Liver (tissue), 9 donors: Measurements from ENCODE around the gene SLC5A5. TPM values are rescaled to one million over a fixed set of nuclear protein-coding genes. Genes with fewer than 3 reads are reported as not detected.

Source experiments
- DNase-seq: peaks from one replicate; pipeline ENCODE4 v3.0.0-alpha.2; 2017; ENCODE audit warnings: low spot score
- H3K27ac ChIP-seq, 2 donors: one replicate each; pipeline ENCODE4 v1.7.0; 2013; ENCODE audit warnings: inconsistent platforms in 2 of 2, low read length in 2 of 2, control low read depth in 1 of 2, low read depth in 1 of 2, mild to moderate bottlenecking in 1 of 2
- H3K27me3 ChIP-seq, 4 donors: one replicate each; pipeline versions ENCODE4 v1.6.1 to v1.7.0; 2013; ENCODE audit warnings: low read length in 3 of 4, inconsistent platforms in 1 of 4, mild to moderate bottlenecking in 1 of 4, moderate library complexity in 1 of 4; ENCODE audit not compliant: control insufficient read depth in 4 of 4, insufficient read depth in 4 of 4
- H3K36me3 ChIP-seq, 4 donors: one replicate each; pipeline versions ENCODE4 v1.6.1 to v1.7.0; 2013; ENCODE audit warnings: low read length in 3 of 4, mild to moderate bottlenecking in 3 of 4, low read depth in 1 of 4, moderate library complexity in 1 of 4; ENCODE audit not compliant: control insufficient read depth in 4 of 4, insufficient read depth in 3 of 4
- H3K4me1 ChIP-seq, 4 donors: one replicate each; pipeline versions ENCODE4 v1.6.1 to v1.7.0; 2013; ENCODE audit warnings: low read length in 3 of 4, mild to moderate bottlenecking in 3 of 4, moderate library complexity in 1 of 4; ENCODE audit not compliant: control insufficient read depth in 4 of 4, insufficient read depth in 4 of 4
- H3K4me3 ChIP-seq, 3 donors: one replicate each; pipeline versions ENCODE4 v1.6.1 to v1.7.0; 2013; ENCODE audit warnings: low read length in 3 of 3, control low read depth in 1 of 3, low read depth in 1 of 3, mild to moderate bottlenecking in 1 of 3
- H3K9ac ChIP-seq, 2 donors: one replicate each; pipeline ENCODE4 v1.7.0; 2013; ENCODE audit warnings: low read length in 2 of 2, mild to moderate bottlenecking in 2 of 2, moderate library complexity in 2 of 2, control low read depth in 1 of 2, low read depth in 1 of 2
- H3K9me3 ChIP-seq, 4 donors: one replicate each; pipeline versions ENCODE4 v1.6.1 to v1.7.0; 2013; ENCODE audit warnings: low read length in 3 of 4; ENCODE audit not compliant: control insufficient read depth in 4 of 4
- EGR1 ChIP-seq, 2 donors: IDR thresholded peaks; 2 replicates each; pipeline ENCODE4 v1.6.1; 2016 to 2018; ENCODE audit warnings: antibody characterized with exemption in 2 of 2, low read depth in 2 of 2
- FOXA1 ChIP-seq: IDR thresholded peaks from 2 replicates; pipeline ENCODE4 v1.6.1; 2016; ENCODE audit warnings: antibody characterized with exemption
- FOXA2 ChIP-seq: IDR thresholded peaks from 2 replicates; pipeline ENCODE4 v1.6.1; 2016; ENCODE audit warnings: antibody characterized with exemption
- GABPA ChIP-seq, 2 donors: IDR thresholded peaks in 1 of 2; conservative IDR thresholded peaks in 1 of 2; 2 replicates each; pipeline ENCODE4 v1.6.1; 2016; ENCODE audit warnings: antibody characterized with exemption in 2 of 2, mild to moderate bottlenecking in 1 of 2, moderate library complexity in 1 of 2
- HNF4A ChIP-seq, 2 donors: conservative IDR thresholded peaks; 2 replicates each; pipeline ENCODE4 v1.6.1; 2016; ENCODE audit warnings: antibody characterized with exemption in 2 of 2, mild to moderate bottlenecking in 2 of 2
- HNF4G ChIP-seq: IDR thresholded peaks from 2 replicates; pipeline ENCODE4 v1.6.1; 2016; ENCODE audit warnings: antibody characterized with exemption
- JUND ChIP-seq, 2 donors: IDR thresholded peaks; 2 replicates each; pipeline ENCODE4 v1.6.1; 2016; ENCODE audit warnings: antibody characterized with exemption in 2 of 2
- NR2F2 ChIP-seq: IDR thresholded peaks from 2 replicates; pipeline ENCODE4 v1.6.1; 2016; ENCODE audit warnings: antibody characterized with exemption
- RAD21 ChIP-seq, 2 donors: IDR thresholded peaks; 2 replicates each; pipeline ENCODE4 v1.6.1; 2016; ENCODE audit warnings: antibody characterized with exemption in 2 of 2, mild to moderate bottlenecking in 2 of 2
- RXRA ChIP-seq, 2 donors: IDR thresholded peaks; 2 replicates each; pipeline ENCODE4 v1.6.1; 2017 to 2018; ENCODE audit warnings: antibody characterized with exemption in 2 of 2, mild to moderate bottlenecking in 1 of 2
- SP1 ChIP-seq: IDR thresholded peaks from 2 replicates; pipeline ENCODE4 v1.6.1; 2018; ENCODE audit warnings: antibody characterized with exemption, mild to moderate bottlenecking
- TAF1 ChIP-seq: conservative IDR thresholded peaks from 2 replicates; pipeline ENCODE4 v1.6.1; 2016; ENCODE audit warnings: antibody characterized with exemption, mild to moderate bottlenecking
- YY1 ChIP-seq: IDR thresholded peaks from 2 replicates; pipeline ENCODE4 v1.6.1; 2016; ENCODE audit warnings: antibody characterized with exemption, mild to moderate bottlenecking
- WGBS: extraction: QIAGEN DNeasy Blood & Tissue Kit; methylation state at CpG from one replicate; pipeline ENCODE4 v1.1.7; 2013; 5-methylcytosine and 5-hydroxymethylcytosine counted together
- polyA plus RNA-seq, 2 donors: library from polyadenylated mRNA; stranded (reverse) in 1 of 2; unstranded in 1 of 2; fragments of 200-250 nt in 1 of 2; fragments of >200 nt in 1 of 2; fragmentation: Nextera tagmentation in 1 of 2; extraction: Ambion mirVana in 1 of 2; gene quantifications; one replicate each; pipeline versions ENCODE4 v1.2.1 to v1.2.3, GENCODE V29; 2013 to 2015
- total RNA-seq, 2 donors: library from RNA; depleted of rRNA; stranded (reverse); fragments of >200 nt; gene quantifications; one replicate each; pipeline ENCODE4 v1.2.3, GENCODE V29; 2014
- TF ChIP-seq, protein P1 (sequence below): IDR thresholded peaks from 2 replicates; pipeline ENCODE4 v1.6.1; 2016; ENCODE audit warnings: antibody characterized with exemption, mild to moderate bottlenecking
- TF ChIP-seq, protein P2 (sequence below): IDR thresholded peaks from 2 replicates; pipeline ENCODE4 v1.6.1; 2016; ENCODE audit warnings: antibody characterized with exemption
- TF ChIP-seq, protein P3 (sequence below): IDR thresholded peaks from 2 replicates; pipeline ENCODE4 v1.6.1; 2016; ENCODE audit warnings: antibody characterized with exemption
- TF ChIP-seq, protein P4 (sequence below): IDR thresholded peaks from 2 replicates; pipeline ENCODE4 v1.6.1; 2016; ENCODE audit warnings: antibody characterized with exemption
- TF ChIP-seq, protein P5 (sequence below): fragments of 150-350 bp; IDR thresholded peaks from 2 replicates; pipeline ENCODE4 v1.5.1; 2017; ENCODE audit warnings: improper control_type of control experiment, low read depth, low read length; ENCODE audit not compliant: missing input control
- donor health status: healthy.
- donor health status: healthy.
- donor health status: healthy.
- donor health status: healthy.
- donor health status: healthy.

SLC5A5 gene
- total and polyA plus RNA-seq, 4 donors = 0.09 TPM; not detected in 3

DNA sequence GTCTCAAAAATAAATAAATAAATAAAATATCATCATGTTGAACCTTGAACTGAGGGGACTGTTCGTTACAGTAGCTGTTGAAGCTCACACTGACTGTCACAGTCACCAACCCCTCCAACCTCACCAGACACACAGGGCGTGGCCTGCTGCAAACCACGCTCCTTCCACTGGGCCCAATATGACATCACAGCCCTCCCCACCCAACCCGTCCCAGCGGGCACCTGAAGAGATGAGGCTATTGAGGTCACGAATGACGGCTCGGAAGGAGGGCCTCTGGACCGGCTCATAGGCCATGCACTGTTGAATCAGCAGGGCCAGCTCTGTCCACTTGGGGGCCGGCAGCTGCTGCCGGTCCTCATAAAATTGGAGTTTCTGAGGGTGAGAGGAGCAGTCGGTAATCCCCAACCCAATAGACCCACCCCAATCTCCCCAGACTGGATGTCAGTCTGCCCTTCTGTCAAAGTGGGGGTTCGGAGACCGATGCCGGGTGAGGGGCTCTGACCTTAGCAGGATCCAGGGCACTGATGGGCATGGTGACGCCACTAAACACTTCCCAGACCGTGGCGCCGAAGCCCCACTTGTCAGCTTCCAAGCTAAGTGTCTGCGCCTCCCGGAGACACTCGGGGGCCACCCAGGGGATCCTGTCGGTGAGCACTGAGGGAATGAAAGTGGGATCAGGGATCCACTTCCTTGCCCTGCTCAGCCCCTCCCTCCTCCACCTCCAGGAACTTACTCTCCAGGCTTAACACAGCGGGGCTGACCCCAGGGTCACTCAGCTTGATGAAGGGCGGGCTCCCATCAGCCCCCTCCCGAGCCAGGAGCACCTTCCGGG, 37.2 kb upstream of the SLC5A5 start:
- TF ChIP-seq SP1 (no peak), FOXA2 (no peak), JUND (IDR thresholded peaks at IDR 0.05) (no peak), RXRA (IDR thresholded peaks at IDR 0.05) (no peak), GABPA (IDR thresholded peaks at IDR 0.05 in 1 of 2, conservative IDR thresholded peaks at IDR 0.05 in 1 of 2) (no peak), YY1 (no peak), HNF4A (conservative IDR thresholded peaks at IDR 0.05) (no peak), FOXA1 (no peak), RAD21 (IDR thresholded peaks at IDR 0.05) (no peak), NR2F2 (no peak), TAF1 (no peak), EGR1 (IDR thresholded peaks at IDR 0.05; ENCODE audit: low read depth in 2 of 2) (no peak), HNF4G (no peak)
- TF ChIP-seq, protein P1, sequence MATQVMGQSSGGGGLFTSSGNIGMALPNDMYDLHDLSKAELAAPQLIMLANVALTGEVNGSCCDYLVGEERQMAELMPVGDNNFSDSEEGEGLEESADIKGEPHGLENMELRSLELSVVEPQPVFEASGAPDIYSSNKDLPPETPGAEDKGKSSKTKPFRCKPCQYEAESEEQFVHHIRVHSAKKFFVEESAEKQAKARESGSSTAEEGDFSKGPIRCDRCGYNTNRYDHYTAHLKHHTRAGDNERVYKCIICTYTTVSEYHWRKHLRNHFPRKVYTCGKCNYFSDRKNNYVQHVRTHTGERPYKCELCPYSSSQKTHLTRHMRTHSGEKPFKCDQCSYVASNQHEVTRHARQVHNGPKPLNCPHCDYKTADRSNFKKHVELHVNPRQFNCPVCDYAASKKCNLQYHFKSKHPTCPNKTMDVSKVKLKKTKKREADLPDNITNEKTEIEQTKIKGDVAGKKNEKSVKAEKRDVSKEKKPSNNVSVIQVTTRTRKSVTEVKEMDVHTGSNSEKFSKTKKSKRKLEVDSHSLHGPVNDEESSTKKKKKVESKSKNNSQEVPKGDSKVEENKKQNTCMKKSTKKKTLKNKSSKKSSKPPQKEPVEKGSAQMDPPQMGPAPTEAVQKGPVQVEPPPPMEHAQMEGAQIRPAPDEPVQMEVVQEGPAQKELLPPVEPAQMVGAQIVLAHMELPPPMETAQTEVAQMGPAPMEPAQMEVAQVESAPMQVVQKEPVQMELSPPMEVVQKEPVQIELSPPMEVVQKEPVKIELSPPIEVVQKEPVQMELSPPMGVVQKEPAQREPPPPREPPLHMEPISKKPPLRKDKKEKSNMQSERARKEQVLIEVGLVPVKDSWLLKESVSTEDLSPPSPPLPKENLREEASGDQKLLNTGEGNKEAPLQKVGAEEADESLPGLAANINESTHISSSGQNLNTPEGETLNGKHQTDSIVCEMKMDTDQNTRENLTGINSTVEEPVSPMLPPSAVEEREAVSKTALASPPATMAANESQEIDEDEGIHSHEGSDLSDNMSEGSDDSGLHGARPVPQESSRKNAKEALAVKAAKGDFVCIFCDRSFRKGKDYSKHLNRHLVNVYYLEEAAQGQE = no peak
- TF ChIP-seq, protein P2, sequence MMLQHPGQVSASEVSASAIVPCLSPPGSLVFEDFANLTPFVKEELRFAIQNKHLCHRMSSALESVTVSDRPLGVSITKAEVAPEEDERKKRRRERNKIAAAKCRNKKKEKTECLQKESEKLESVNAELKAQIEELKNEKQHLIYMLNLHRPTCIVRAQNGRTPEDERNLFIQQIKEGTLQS = no peak
- TF ChIP-seq, protein P3, sequence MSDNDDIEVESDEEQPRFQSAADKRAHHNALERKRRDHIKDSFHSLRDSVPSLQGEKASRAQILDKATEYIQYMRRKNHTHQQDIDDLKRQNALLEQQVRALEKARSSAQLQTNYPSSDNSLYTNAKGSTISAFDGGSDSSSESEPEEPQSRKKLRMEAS = no peak
- TF ChIP-seq, protein P4, sequence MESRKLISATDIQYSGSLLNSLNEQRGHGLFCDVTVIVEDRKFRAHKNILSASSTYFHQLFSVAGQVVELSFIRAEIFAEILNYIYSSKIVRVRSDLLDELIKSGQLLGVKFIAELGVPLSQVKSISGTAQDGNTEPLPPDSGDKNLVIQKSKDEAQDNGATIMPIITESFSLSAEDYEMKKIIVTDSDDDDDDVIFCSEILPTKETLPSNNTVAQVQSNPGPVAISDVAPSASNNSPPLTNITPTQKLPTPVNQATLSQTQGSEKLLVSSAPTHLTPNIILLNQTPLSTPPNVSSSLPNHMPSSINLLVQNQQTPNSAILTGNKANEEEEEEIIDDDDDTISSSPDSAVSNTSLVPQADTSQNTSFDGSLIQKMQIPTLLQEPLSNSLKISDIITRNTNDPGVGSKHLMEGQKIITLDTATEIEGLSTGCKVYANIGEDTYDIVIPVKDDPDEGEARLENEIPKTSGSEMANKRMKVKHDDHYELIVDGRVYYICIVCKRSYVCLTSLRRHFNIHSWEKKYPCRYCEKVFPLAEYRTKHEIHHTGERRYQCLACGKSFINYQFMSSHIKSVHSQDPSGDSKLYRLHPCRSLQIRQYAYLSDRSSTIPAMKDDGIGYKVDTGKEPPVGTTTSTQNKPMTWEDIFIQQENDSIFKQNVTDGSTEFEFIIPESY = no peak
- TF ChIP-seq, protein P5, sequence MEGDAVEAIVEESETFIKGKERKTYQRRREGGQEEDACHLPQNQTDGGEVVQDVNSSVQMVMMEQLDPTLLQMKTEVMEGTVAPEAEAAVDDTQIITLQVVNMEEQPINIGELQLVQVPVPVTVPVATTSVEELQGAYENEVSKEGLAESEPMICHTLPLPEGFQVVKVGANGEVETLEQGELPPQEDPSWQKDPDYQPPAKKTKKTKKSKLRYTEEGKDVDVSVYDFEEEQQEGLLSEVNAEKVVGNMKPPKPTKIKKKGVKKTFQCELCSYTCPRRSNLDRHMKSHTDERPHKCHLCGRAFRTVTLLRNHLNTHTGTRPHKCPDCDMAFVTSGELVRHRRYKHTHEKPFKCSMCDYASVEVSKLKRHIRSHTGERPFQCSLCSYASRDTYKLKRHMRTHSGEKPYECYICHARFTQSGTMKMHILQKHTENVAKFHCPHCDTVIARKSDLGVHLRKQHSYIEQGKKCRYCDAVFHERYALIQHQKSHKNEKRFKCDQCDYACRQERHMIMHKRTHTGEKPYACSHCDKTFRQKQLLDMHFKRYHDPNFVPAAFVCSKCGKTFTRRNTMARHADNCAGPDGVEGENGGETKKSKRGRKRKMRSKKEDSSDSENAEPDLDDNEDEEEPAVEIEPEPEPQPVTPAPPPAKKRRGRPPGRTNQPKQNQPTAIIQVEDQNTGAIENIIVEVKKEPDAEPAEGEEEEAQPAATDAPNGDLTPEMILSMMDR = no peak
- no peaks in the 10 kb centered on the region for H3K36me3 ChIP-seq

More for the DNA sequence above, 37.2 kb upstream of the SLC5A5 start:
- Histone ChIP-seq H3K27ac (no peak overlapping the region), H3K9ac (no peak overlapping the region), H3K4me1 (peaks cover 0 to 3% (median 0%) of the 10 kb centered on the region in 4 donors), H3K4me3 (no peak overlapping the region), H3K27me3 (peaks cover 0 to 4% (median 0%) of the 10 kb centered on the region in 4 donors), H3K9me3 (no peaks in the 10 kb centered on the region)
- WGBS = 74% methylated on average over 27 of the region's 27 CpGs
- no peak for DNase-seq
